GM12865 (cell line): ENCODE results near the gene TCF7L2.

Experiments used
- DNase-seq: peaks from one replicate; pipeline ENCODE4 v3.0.0; 2010; ENCODE audit warnings: low read depth
- H3K4me3 ChIP-seq: 2 replicates; pipeline ENCODE4 v1.5.1; 2011; ENCODE audit warnings: mild to moderate bottlenecking, low read depth, low read length, control low read depth
- CTCF ChIP-seq: IDR thresholded peaks from 2 replicates; pipeline ENCODE4 v1.5.1; 2011; ENCODE audit warnings: low read length, control low read depth, low read depth, inconsistent platforms; ENCODE audit not compliant: insufficient read depth; ENCODE audit errors: missing control alignments

TCF7L2 gene

GRCh38 chr10:113000876-113001598 is 51.0 kb downstream of the TCF7L2 start:
- no peak overlapping the region for H3K4me3 ChIP-seq
- no peak for TF ChIP-seq CTCF
- no peak for DNase-seq

- no peak overlapping the region for H3K4me3 ChIP-seq
- TF ChIP-seq CTCF = no peak
- no peak for DNase-seq
Measured at GRCh38 chr10:113001599-113002448, 51.8 kb downstream of the TCF7L2 start.

GRCh38 chr10:113002449-113002777 is 52.4 kb downstream of the TCF7L2 start:
- no peak for DNase-seq
- H3K4me3 ChIP-seq = no peak overlapping the region
- TF ChIP-seq CTCF = no peak

GRCh38 chr10:113003052-113003451 is 53.0 kb downstream of the TCF7L2 start:
- DNase-seq = no peak
- H3K4me3 ChIP-seq = no peak overlapping the region
- no peak for TF ChIP-seq CTCF

- H3K4me3 ChIP-seq = no peak overlapping the region
- no peak for TF ChIP-seq CTCF
- DNase-seq = no peak
Measured at GRCh38 chr10:113004069-113004618, 54.1 kb downstream of the TCF7L2 start.

- DNase-seq = no peak
- no peak for TF ChIP-seq CTCF
- no peak overlapping the region for H3K4me3 ChIP-seq
Measured at GRCh38 chr10:113005380-113005779, 55.3 kb downstream of the TCF7L2 start.
